ENCODE measurements around the gene SULT2B1. TPM values are rescaled to one million over a fixed set of nuclear protein-coding genes. Genes with fewer than 3 reads are reported as not detected.

Gene SULT2B1
- polyA plus RNA-seq, 1 experiment = 0.25 TPM

GRCh38 chr19:48560095-48560530 lies 8.1 kb downstream of the SULT2B1 start:
- Histone ChIP-seq H3K4me3 (ENCODE audit: low read depth, low read length) (no peak overlapping the region), H3K27me3 (ENCODE audit: control insufficient read depth, insufficient read depth, low read length) (no peaks in the 10 kb centered on the region), H3K36me3 (ENCODE audit: control insufficient read depth, insufficient read depth, low read length) (no peaks in the 10 kb centered on the region)
- ChIA-PET CTCF (interaction anchor here (0.9 kb wide), 1 partner anchor 70 kb away, joined by 3 read pairs; no protein-coding TSS in a partner anchor), POLR2A (no interaction called here)
- no peak for DNase-seq (ENCODE audit: low read depth)
- TF ChIP-seq CTCF (IDR thresholded peaks at IDR 0.05; ENCODE audit: insufficient read depth, low read depth, low read length) = no peak

DNA sequence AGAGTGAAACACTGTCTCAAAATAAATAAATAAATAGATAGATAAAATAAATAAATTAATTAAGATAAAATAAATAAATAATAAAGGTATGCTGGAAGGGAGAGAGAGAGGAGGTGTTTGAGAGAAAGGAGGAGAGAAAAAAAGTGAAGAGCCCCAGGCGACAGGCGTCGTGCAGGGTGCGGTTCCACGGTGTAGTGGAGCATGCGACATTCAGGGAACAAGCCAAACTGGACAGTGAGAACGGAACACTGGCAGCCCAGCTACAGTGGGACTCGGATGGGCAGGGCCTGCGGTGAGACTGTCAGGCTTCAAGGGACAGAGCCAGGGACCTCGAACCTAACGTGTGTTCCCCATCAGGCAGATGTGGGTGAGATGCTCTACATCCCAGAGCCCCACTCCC lies 9.4 kb downstream of the SULT2B1 start:
- CTCF ChIA-PET = interaction anchor here (0.6 kb wide), 1 partner anchor 10 kb away, joined by 3 read pairs; no protein-coding TSS in a partner anchor
- POLR2A ChIA-PET = no interaction called here
- TF ChIP-seq CTCF (IDR thresholded peaks at IDR 0.05; ENCODE audit: insufficient read depth, low read depth, low read length) = no peak
- H3K36me3 ChIP-seq (ENCODE audit: control insufficient read depth, insufficient read depth, low read length) = no peaks in the 10 kb centered on the region
- H3K4me3 ChIP-seq (ENCODE audit: low read depth, low read length) = no peak overlapping the region
- no peaks in the 10 kb centered on the region for H3K27me3 ChIP-seq (ENCODE audit: control insufficient read depth, insufficient read depth, low read length)
- DNase-seq (ENCODE audit: low read depth) = no peak

GRCh38 chr19:48565090-48565489 lies 13.1 kb downstream of the SULT2B1 start:
- H3K27me3 ChIP-seq (ENCODE audit: control insufficient read depth, insufficient read depth, low read length) = no peaks in the 10 kb centered on the region
- H3K4me3 ChIP-seq (ENCODE audit: low read depth, low read length) = no peak overlapping the region
- no peak for TF ChIP-seq CTCF (IDR thresholded peaks at IDR 0.05; ENCODE audit: insufficient read depth, low read depth, low read length)
- ChIA-PET CTCF (interaction anchor here (1.2 to 3.8 kb wide), 2 partner anchors 19 to 75 kb away, joined by 5 to 10 read pairs; no protein-coding TSS in a partner anchor), POLR2A (no interaction called here)
- H3K36me3 ChIP-seq (ENCODE audit: control insufficient read depth, insufficient read depth, low read length) = no peaks in the 10 kb centered on the region
- DNase-seq (ENCODE audit: low read depth) = no peak

GRCh38 chr19:48568345-48568886 lies 16.4 kb downstream of the SULT2B1 start:
- H3K36me3 ChIP-seq (ENCODE audit: control insufficient read depth, insufficient read depth, low read length) = no peaks in the 10 kb centered on the region
- DNase-seq (ENCODE audit: low read depth) = peak; percentile 62
- POLR2A ChIA-PET = no interaction called here
- no peaks in the 10 kb centered on the region for H3K27me3 ChIP-seq (ENCODE audit: control insufficient read depth, insufficient read depth, low read length)
- TF ChIP-seq CTCF (IDR thresholded peaks at IDR 0.05; ENCODE audit: insufficient read depth, low read depth, low read length) = no peak
- no peak overlapping the region for H3K4me3 ChIP-seq (ENCODE audit: low read depth, low read length)
- CTCF ChIA-PET = interaction anchor here (0.6 to 3.8 kb wide), 6 partner anchors 15 to 177 kb away, joined by 3 to 10 read pairs (median 6); partner anchors contain the start of gene KDELR1

GRCh38 chr19:48569814-48570213 lies 17.8 kb downstream of the SULT2B1 start:
- Histone ChIP-seq H3K4me3 (ENCODE audit: low read depth, low read length) (no peak overlapping the region), H3K27me3 (ENCODE audit: control insufficient read depth, insufficient read depth, low read length) (no peaks in the 10 kb centered on the region), H3K36me3 (ENCODE audit: control insufficient read depth, insufficient read depth, low read length) (no peaks in the 10 kb centered on the region)
- ChIA-PET CTCF (no interaction called here), POLR2A (no interaction called here)
- TF ChIP-seq CTCF (IDR thresholded peaks at IDR 0.05; ENCODE audit: insufficient read depth, low read depth, low read length) = no peak
- DNase-seq (ENCODE audit: low read depth) = no peak
